Astrocyte of the cerebellum (primary cell): ENCODE results near the gene RFX3.

Experiments used
- DNase-seq: peaks from one replicate; pipeline ENCODE4 v3.0.0-alpha.2; 2011; ENCODE audit warnings: low read depth
- H3K4me3 ChIP-seq: 2 replicates; pipeline ENCODE4 v1.5.1; 2011; ENCODE audit warnings: mild to moderate bottlenecking, low read depth, low read length, moderate library complexity
- CTCF ChIP-seq: IDR thresholded peaks from 2 replicates; pipeline ENCODE4 v1.5.1; 2012; ENCODE audit warnings: low read length, low read depth, moderate library complexity, mild to moderate bottlenecking; ENCODE audit errors: missing control alignments
- in situ Hi-C: cut with HindIII; loops from 2 replicates; pipeline ENCODE4 v1.10.0; 2017; ENCODE audit warnings: low sequenced_read_pairs

The RFX3 gene

GRCh38 chr9:3471883-3472282, 53.9 kb downstream of the RFX3 start:
- no peak overlapping the region for H3K4me3 ChIP-seq
- no peak for TF ChIP-seq CTCF
- no peak for DNase-seq
- in situ Hi-C loops: no loop called here

- H3K4me3 ChIP-seq: no peak overlapping the region
- in situ Hi-C loops: no loop called here
- TF ChIP-seq CTCF: no peak
- DNase-seq: no peak
Measured at GRCh38 chr9:3468421-3469205, 57.2 kb downstream of the RFX3 start.

- peak; percentile 100 for TF ChIP-seq CTCF
Measured at GRCh38 chr9:3467593-3468219, 58.1 kb downstream of the RFX3 start.

GRCh38 chr9:3464033-3464638, 61.7 kb downstream of the RFX3 start:
- H3K4me3 ChIP-seq: no peak overlapping the region
- TF ChIP-seq CTCF: no peak
- DNase-seq: no peak
- in situ Hi-C loops: no loop called here

More at GRCh38 chr9:3467593-3468219, 58.1 kb downstream of the RFX3 start:
- peak; percentile 63 for DNase-seq
- in situ Hi-C loops: no loop called here
- no peak overlapping the region for H3K4me3 ChIP-seq

- no peak for TF ChIP-seq CTCF
- in situ Hi-C loops: no loop called here
- H3K4me3 ChIP-seq: no peak overlapping the region
- DNase-seq: no peak
Measured at GRCh38 chr9:3458806-3459475, 66.9 kb downstream of the RFX3 start.

GRCh38 chr9:3457175-3457574, 68.6 kb downstream of the RFX3 start:
- DNase-seq: no peak
- TF ChIP-seq CTCF: no peak
- no peak overlapping the region for H3K4me3 ChIP-seq
- in situ Hi-C loops: no loop called here
